ENCODE results near the gene RCC2.
"Not testable (repeated sequence)": the region's sequence is repeated elsewhere in the genome, so short reads cannot be mapped to it uniquely, and the experiment has no call there.

GRCh38 chr1:17406760-17407475, 32.6 kb downstream of the RCC2 start:
- TF ChIP-seq YY1 (IDR thresholded peaks at IDR 0.05; ENCODE audit: insufficient read depth, insufficient read length); SUZ12 (IDR thresholded peaks at IDR 0.05; ENCODE audit: extremely low read depth, insufficient read depth, insufficient read length); ZNF274 (IDR thresholded peaks at IDR 0.05; ENCODE audit: low read depth, low read length): not testable (repeated sequence)
